HG03060 (cell line): ENCODE results near the gene CEP170B.
"Not testable (repeated sequence)": the region's sequence is repeated elsewhere in the genome, so short reads cannot be mapped to it uniquely, and the experiment has no call there.

ENCODE experiments used
- ATAC-seq: cut with Tn5 transposase; IDR thresholded peaks from one replicate; pipeline ENCODE4 v1.9.1; 2021; ENCODE audit warnings: low read depth, moderate number of reproducible peaks; ENCODE audit not compliant: unreplicated experiment

Gene CEP170B

DNA sequence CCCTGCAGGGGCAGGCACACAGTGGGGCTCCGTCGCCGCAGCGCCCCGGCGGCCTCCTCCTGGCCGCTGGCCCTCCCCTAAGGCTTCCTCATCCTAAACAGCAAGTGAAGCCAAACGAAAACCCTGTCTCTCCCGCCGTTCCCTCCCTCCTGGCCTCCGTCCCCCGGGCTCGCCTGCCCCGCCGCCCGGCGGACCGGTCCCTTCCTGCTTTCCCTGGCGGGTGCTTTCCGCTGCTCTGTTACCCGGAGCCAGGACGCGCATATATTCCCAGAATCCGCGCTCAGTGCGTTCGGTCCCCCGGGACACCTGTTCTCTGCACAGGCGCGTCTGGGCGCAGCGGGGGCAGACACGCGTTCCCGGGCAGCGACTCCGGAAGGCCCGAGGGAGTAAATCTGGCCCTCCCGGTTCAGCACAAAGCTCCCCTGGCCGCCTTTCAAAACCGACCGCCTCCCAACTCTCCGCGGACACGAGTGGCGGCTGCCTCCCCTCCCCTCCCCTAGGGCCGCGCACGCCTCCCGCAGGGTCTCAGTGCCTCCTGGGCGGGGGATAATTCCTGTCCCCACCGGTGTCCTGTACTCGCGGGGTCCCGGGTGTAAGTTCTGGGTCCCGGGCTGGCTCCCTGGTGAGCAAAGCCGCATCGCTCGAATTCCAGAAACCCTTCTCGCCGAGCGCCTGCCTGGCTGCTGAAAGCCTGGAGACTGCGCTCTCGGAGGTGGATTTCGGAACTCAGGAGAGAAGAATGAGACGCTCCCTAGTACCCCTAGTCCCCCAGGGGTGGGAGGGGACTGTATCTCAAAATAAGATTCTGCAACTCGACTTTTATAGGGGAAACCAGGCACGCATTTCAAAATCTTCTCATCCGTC lies 21.4 kb upstream of the CEP170B start:
- no peak for ATAC-seq

DNA sequence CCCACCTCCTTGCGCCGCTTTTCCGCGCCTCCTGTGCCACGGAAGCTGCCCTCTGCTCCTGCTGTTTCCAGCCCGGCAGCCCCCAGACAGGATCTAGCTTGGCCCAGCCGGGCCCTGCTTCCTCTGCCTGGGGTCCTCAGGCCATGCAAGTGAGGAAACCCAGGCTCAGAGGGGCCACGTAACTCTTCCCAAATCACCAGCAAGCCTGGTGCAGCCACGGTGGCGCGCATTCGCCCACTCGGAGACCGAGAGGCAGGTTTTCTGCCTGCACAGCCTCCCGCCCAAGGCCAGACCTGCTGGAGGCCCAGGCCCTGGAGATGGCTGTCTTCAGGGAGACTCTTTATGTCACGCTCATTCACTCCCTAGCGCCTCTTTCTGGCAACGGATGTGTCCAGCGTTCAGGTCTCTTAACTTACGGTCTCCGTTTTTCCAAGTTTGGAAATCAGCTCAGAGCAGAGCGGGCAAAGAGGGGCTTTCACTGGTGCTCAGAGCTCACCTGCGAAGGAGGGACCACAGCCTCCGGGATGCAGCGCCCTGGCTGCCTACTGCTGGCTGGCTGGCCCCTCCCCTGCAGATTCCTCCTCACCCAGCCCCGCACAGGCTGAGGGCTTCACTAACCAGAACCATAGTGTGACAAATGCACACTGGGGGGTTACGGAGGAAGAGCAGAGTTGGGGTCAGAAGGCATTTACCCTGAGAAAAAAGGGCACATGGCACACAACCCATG lies 20.6 kb upstream of the CEP170B start:
- ATAC-seq, result no peak

DNA sequence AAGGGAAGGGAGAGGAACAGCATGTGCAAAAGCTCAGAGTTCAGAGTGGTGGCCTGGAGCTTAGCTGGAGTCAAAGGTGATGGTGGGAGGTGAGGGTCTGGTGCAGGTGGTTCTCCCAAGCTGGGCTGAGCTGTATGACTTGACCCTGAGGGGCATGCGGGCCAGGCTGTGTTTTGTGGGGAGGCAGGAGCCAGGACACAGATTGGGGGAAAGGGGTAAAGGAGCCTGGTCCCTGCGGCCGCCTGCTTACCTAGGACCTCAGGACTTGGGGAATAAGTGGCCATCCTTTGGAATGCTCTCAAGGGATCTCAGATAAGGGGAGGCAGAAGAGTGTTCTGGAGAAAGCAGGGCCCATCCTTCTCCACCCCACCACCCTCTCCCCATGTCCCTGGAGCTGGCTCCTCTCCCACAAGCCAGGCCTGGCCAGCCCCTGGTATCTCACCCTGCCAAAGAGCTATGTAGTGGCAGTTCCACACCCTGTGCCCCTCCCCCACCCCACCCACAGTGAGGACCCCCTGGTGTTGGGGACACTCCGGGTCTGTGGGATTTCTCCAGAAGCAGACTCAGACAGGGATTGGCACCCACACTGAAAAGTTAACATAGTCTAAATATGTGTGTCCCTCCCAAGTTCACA lies 19.9 kb upstream of the CEP170B start:
- ATAC-seq, result no peak

DNA sequence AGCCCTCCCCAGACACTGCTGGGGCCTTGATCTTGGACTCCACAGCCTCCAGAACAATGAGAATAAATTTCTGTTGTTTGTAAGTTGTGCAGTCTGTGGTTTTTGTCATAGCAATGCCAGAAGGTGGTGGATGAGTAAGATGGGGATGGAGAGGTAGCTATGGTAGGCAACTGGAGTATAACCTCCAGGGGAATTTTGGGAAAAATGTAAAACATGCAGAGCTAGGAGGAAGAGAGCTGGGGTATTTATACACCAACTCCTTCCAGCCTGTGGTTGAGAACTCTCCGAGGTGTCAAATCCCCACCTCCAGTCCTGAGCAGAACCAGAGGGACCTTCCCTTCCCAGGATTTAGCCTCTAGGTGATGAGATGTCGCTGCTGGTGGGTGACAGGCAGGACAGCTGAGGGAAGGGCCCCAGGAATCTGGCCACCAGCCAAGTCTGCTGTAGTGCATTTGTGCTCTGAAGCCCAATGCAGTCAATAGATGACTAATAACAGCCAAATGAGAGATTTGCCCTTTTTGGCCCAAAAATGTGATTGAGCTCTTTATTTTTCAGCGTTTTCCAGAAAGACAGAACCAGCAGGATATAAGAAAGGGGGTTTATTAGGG lies 19.1 kb upstream of the CEP170B start:
- ATAC-seq, result no peak

DNA sequence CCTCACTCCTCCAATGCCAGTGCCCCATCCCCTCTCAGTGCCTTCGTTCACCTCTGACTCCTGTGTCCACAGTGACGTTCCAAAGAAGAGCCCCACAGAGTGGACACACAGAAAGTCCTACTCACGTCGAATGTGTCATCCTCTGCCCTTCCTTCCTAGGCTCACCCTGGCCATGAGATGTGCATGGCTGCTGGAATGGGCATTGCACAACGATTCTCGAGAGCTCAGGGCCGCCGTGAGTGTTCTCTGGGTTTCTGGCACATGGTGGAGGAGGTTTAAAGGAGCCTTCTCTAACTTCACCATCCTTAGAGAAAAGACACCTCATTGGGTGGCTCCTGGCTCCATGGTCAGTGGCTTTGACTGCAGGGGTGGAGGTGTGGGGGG lies 12.8 kb upstream of the CEP170B start:
- no peak for ATAC-seq

DNA sequence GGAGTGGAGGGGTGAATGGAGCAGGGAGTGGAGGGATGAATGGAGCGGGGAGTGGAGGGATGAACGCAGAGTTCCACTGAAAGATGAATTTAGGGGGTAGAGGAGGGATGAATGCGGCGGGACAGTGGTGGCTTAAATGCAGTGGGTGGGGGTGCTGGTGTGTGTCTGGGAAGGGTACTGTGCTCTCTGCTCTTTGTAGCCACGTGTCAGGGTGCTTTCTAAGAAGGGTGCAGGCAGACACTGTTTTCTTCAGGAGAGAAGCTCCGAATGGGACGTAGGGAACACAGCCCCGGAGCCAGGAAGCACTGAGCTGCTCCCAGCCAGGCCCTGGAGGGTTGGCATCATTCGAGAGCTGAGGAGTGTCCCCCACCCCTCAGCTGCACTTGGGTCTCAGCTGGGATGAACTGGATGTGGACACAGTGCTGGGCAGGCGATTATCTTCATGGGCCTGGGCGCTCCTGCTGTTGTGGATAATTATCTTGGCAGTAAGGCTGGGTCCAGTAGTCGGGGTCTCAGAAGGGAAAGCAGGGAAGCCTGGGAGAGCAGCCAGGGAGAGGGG lies 9.5 kb upstream of the CEP170B start:
- no peak for ATAC-seq

DNA sequence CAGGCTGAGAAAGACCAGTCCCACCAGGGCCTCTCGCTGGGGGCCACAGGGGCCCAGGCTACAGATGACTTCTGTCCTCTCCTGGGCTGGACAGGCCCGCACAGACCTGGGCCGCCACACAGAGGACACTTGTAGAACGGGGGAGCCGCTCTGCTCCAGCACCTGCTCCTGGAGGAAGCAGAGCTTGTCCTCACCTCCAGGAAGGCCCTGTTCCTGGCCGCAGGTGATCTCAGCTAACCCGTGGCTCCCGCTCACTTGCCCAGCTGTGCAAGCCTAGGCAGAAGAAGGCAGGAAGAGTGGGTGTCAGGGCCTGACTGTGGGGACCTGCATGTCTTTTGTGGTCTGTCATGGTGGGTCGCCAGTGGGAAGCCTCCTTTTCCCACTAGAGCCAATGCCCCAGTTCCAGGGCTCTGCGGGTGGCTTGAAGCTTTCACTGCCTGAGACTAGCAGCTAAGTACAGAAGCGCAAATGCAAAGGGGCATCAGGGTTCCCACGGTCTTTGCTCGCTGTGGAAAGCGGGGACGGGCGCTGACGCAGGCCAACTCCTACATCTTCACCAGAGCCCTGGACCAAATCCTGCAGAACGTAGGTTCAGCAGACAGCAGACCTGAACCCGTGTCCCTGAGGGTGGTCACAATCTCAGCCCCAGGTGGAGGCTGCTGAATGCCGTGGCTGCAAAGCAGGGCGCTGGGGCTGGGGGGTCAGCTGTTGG lies 8.8 kb upstream of the CEP170B start:
- no peak for ATAC-seq

DNA sequence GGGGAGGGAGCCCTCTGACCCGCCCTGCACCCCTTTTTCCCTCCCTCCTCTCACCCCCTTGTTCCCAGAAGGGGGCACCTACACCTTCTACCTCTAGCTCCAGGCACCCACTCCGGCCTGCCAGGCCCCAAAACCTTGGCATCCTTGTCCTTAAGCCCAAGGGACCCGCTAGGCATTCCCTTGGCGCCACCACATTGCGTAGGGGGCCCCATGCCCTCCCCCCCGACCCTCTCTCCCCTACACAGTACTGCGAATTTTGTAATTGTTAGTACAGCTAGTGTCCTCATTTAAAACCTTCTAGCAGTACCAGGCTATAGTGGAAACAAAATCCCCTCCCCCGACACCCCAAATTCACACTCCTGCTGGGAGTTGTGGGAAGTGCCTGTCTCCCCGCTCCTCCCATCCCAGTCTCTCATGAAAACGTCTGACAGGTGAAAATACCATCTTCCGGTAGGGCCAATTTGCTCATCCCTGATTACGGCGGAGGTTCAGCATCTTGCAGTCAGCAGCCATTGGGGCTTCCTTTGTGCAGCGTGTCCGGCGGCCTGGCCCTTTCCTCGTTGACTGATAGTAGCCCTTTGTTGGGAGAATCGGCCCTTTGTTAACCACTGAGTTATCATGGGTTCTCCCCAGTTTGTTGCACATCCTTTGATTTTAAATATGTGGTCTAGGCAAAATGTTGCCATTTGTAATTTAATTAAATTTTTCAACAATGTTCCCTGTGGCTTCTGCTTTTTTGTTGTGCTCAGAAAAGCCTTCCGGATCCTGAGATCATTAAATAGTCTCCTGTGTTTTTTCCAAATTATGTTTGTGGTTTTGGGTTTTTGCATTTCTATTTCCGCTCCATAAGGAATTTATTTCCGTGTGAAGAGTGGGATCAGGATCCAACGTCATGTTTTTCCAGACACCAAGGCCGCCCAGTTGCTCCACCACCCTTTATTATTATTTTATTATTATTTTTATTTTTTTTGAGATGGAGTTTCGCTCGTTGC lies 7.9 kb upstream of the CEP170B start:
- no peak for ATAC-seq

DNA sequence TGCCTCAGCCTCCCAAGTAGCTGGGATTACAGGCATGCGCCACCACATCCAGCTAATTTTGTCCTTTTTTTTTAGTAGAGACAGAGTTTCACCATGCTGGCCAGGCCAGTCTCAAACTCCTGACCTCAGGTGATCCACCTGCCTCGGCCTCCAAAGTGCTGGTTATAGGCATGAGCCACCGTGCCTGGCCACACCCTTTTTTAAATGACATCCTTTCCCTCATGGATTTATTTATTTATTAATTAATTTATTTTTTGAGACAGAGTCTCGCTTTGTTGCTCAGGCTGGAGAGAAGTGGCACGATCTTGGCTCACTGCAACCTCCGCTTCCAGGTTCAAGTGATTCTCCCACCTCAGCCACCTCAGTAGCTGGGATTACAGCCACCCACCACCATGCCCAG lies 7.1 kb upstream of the CEP170B start:
- not testable (repeated sequence) for ATAC-seq

DNA sequence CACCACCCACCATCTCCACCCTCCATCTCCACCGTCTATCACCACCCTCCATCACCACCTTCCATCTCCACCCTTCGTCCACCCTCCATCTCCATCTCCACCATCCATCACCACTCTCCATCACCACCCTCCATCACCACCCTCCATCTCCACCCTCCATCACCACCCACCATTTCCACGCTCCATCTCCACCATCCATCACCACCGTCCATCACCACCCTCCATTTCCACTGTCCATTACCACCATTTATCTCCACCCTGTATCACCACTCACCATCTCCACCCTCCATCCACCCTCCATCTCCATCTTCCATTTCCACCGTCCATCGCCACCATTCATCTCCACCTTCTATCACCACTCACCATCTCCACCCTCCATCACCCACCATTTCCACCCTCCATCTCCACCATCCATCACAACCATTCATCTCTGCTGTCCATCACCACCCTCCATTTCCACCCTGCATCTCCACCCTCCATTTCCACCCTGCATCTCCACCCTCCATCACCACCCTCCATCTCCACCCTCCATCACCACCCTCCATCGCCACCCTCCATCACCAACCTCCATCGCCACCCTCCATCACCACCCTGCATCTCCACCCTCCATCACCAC lies 6.1 kb upstream of the CEP170B start:
- ATAC-seq, result no peak

DNA sequence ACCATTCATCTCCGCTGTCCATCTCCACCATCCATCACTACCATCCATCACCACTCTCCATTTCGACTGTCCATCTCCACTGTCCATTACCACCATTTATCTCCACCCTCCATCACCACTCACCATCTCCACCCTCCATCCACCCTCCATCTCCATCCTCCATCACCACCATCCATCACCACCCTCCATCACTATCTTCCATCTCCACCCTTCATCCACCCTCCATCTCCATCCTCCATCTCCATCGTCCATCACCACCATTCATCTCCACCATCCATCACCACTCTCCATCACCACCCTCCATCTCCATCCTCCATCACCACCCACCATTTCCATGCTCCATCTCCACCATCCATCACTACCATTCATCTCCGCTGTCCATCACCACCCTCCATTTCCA lies 5.2 kb upstream of the CEP170B start:
- ATAC-seq, result no peak

DNA sequence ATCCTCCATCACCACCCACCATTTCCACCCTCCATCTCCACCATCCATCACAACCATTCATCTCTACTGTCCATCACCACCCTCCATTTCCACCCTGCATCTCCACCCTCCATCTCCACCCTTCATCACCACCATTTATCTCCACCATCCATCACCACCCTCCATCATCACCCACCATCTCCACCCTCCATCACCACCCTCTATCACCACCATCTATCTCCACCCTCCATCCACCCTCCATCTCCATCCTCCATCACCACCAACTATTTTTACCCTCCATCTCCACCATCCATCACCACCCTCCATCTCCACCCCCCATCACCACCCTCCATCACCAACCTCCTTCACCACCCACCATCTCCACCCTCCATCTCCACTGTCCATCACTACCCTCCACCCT lies 4.7 kb upstream of the CEP170B start:
- no peak for ATAC-seq

DNA sequence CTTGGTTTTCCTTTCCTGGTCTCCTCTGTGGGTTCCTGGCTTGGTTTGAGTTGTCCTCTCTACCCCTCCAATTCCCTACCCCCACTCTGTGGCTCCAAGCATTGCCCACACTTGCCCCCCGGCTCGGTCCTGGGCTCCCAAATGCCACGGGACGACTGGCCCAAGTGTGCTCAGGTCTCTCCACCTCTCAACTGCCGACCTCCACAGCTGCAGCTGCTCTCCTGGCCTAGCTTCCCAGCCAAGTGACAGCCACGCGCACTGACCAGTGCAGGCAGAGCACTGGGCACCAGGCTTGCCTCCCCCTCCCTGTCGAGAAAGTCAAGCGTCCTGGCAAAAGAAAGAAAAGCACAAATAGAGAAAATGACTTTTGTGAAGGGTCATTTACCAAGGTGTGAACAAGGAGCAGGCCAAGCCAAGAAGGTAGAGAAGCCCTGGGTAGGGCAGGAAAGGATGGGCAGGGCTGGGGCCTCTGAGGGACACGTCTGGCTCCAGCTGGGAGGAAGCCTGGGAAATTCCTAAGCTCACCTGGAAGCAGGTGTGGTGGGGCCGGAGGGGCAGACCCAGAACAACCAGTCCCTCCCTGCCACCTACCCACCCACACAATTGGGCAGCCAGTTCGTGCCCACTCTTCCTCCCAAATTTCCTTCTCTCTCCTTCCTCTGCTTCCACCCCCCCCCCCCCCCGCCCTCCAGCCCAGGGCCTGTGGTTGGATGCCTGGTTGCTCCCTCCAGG lies 1.8 kb upstream of the CEP170B start:
- ATAC-seq, result no peak

DNA sequence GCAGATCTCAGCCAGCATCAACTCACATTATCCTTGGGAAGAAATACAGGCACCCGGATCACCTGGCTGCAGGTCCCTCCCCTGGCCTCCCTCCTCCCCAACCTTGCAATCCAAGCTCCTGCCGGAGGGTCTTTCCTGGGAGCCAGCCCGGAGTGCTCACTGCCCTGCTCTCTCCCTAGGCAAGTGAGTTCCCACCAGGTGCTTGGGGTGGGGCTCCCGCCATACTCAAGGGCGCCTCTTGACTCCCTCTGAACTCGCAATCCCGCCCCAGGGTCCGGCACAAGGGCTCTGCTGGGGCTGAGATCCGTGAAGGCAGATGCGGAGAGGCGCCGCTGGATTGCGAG lies 1.2 kb upstream of the CEP170B start:
- ATAC-seq, result no peak

DNA sequence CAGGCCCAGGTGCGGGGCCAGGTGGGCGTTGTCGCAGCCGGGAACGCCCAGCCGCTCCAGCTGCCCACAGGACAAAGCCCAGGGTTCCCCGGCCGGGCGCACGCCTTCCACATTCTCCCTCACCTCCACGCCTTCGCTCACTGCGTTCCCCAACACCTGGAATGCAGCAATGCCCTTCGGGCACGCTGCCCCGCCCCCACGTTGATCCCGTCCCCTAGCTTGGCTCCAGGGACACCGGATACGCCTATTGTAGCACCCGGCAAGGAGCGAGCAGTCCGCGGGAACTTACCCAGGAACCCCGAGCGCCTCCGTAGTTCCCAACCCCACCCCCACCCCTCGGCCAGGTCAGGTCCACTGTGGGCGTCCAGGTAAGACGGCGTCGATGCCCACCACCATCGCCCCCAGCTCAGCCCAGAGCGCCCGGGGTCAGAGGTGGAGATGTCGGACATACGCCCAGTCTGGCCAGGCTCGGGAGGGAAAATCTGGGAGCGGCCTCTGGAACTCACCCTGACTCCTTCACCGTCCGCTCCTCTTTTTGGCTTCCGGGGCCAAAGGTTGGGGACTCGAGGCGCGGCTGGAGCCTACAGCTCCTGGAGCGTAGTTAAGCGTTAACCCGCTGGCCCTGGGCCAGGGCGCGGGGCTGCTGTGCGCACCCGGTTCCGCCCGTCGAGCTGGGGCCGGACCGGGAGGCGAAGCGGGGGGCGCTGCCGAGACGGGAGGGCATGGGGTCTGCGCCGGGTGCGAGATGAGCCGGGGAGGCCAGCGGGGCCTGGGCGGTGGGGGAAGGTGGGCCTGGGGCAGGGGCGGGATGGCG lies 594 bp upstream of the CEP170B start:
- no peak for ATAC-seq

DNA sequence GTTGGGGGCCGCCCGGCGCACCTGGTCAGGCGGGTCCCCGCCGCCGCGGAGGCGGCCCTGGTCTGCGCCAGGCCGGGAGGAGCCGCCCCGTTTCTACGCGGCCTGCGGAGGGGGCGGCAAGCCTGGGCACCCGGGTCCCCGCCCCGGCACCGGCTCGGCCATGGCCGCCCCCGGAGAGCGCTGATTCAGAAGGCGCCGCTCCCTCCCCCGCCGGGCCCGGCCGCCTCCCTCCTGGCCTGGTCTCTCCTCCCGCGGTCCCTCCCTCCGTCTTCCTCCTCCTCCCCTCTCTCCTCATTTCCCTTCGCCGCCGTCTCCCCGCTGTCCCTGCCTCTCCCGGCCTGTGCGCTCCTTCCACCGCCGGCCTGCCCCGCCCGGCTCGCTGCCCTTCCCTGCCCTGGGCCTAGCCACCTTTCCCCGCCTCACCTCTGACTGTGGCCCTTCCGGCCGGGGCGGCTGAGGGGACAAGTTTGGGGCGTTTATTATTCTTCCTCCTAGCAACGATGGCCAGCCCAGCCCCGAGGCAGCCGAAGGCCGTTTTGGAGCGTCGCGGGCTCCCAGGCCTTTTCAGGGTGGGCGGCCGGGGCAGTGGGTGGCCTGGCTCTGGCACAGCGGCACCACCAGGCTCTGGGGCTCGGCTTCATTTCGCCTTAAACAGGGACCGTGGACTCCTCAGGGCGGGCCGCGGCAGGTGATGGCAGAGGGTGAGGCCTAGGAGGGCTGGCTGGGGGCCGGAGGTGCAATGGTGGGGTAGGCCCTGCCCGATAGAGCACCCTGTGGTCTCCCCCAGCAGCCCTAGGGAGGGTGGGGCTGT lies 768 bp downstream of the CEP170B start:
- no peak for ATAC-seq
